Caco-2 (cell line): Measurements from ENCODE around the gene TTC9C. TPM values are rescaled to one million over a fixed set of nuclear protein-coding genes. Genes with fewer than 3 reads are reported as not detected.

ENCODE experiments used
- BruUV-seq: library from RNA; stranded (reverse); fragments of 400-500 nt; replicated peaks from 2 replicates; lab custom pipeline; 2021; lab: Mats Ljungman, UMichigan
- CTCF ChIA-PET: fragments of 300-600 bp; sonication (Branson Sonifier 250); formaldehyde crosslinking; loops from one replicate; lab custom pipeline; 2022; ENCODE audit warnings: antibody characterized with exemption; lab: Charles Lee
- POLR2A ChIA-PET: fragments of 300-600 bp; sonication (Branson Sonifier 250); formaldehyde crosslinking; loops from one replicate; lab custom pipeline; 2022; ENCODE audit warnings: antibody characterized with exemption; lab: Charles Lee
- DNase-seq, 2 experiments: peaks; one replicate each; pipeline versions ENCODE4 v3.0.0 to v3.0.0-alpha.2; 2020 to 2022
- H3K27me3 ChIP-seq: replicated peaks from 2 replicates; pipeline ENCODE4 v1.6.0; 2011; ENCODE audit warnings: low read length; ENCODE audit not compliant: control insufficient read depth, insufficient read depth
- H3K36me3 ChIP-seq: 2 replicates; pipeline ENCODE4 v1.5.1; 2011; ENCODE audit warnings: low read length; ENCODE audit not compliant: control insufficient read depth, insufficient read depth
- H3K4me1 ChIP-seq: fragments of 250-450 bp; sonication (Bioruptor Pico); 2 replicates; pipeline ENCODE4 v1.5.1; 2020; ENCODE audit warnings: mild to moderate bottlenecking
- H3K4me3 ChIP-seq: 2 replicates; pipeline ENCODE4 v1.5.1; 2011; ENCODE audit warnings: low read depth, mild to moderate bottlenecking, control low read depth, low read length
- H3K9me3 ChIP-seq: fragments of 250-450 bp; sonication (Bioruptor Pico); 2 replicates; pipeline ENCODE4 v1.5.1; 2020; ENCODE audit warnings: mild to moderate bottlenecking, moderate library complexity
- H3K27ac Mint-ChIP-seq: one replicate; pipeline ENCODE4 v1.8.0; 2022; ENCODE audit warnings: mixed read lengths; ENCODE audit not compliant: unreplicated experiment
- H3K27me3 Mint-ChIP-seq: one replicate; pipeline ENCODE4 v1.8.0; 2022; ENCODE audit warnings: mixed read lengths; ENCODE audit not compliant: insufficient read depth, unreplicated experiment
- H3K36me3 Mint-ChIP-seq: one replicate; pipeline ENCODE4 v1.8.0; 2022; ENCODE audit warnings: mild to moderate bottlenecking, mixed read lengths; ENCODE audit not compliant: insufficient read depth, unreplicated experiment
- H3K4me1 Mint-ChIP-seq: one replicate; pipeline ENCODE4 v1.8.0; 2022; ENCODE audit warnings: low read depth, mixed read lengths; ENCODE audit not compliant: unreplicated experiment
- H3K4me3 Mint-ChIP-seq: one replicate; pipeline ENCODE4 v1.8.0; 2022; ENCODE audit warnings: mild to moderate bottlenecking, moderate library complexity, mixed read lengths; ENCODE audit not compliant: unreplicated experiment
- H3K9me3 Mint-ChIP-seq: one replicate; pipeline ENCODE4 v1.8.0; 2022; ENCODE audit warnings: mixed read lengths; ENCODE audit not compliant: unreplicated experiment
- intact Hi-C: fragments of 100-400 bp; cut with micrococcal nuclease; formaldehyde crosslinking; loops from one replicate; pipeline ENCODE4 v1.10.0; 2022; ENCODE audit not compliant: unreplicated experiment
- total RNA-seq: library from RNA; stranded (reverse); gene quantifications from 2 replicates; pipeline ENCODE4 v1.2.3, GENCODE V29; 2022
- TF ChIP-seq, protein P1 (sequence below), 2 experiments: fragments of 200-600 bp in 1 of 2; IDR thresholded peaks; 1 replicate in 1 of 2; 2 replicates in 1 of 2; pipeline versions ENCODE4 v1.5.1 to v1.8.0; 2011 to 2022; ENCODE audit warnings: antibody characterized with exemption in 1 of 2, control low read depth in 1 of 2, inconsistent platforms in 1 of 2, low read depth in 1 of 2, low read length in 1 of 2, mild to moderate bottlenecking in 1 of 2, moderate library complexity in 1 of 2; ENCODE audit not compliant: insufficient read depth in 1 of 2, severe bottlenecking in 1 of 2, unreplicated experiment in 1 of 2

The TTC9C gene
- total RNA-seq, 1 experiment from 2014 or later = 53.6 TPM

DNA sequence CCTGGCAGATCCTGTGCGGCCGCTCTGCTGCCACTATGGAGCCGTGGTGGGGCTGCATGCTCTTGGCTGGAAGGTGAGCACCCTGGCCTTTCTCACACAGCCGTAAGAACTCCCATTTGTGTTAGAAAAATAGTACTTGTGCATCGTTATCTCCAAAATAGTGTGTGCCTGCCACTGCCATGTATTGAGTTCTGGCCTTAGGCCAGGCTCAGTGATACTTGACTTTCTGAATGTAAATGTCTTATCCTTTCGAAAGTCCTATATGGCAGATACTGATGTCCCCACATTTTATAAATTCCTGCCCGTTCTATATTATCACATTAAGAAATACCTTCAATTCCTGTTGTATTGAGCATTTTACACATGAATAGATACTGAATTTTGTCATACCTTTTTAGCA is 54.5 kb downstream of the TTC9C start:
- ChIA-PET CTCF (no interaction called here), POLR2A (no interaction called here)
- DNase-seq = no peak
- Histone ChIP-seq H3K4me3 (no peak overlapping the region), H3K4me1 (peaks cover 4% of the 10 kb centered on the region; the same call in 1 of the 2 replicates), H3K27me3 (no peaks in the 10 kb centered on the region), H3K36me3 (peaks cover 2% of the 10 kb centered on the region), H3K9me3 (no peaks in the 10 kb centered on the region)
- Mint-ChIP-seq H3K4me1 (no peaks in the 10 kb centered on the region), H3K27me3 (no peaks in the 10 kb centered on the region), H3K4me3 (no peak overlapping the region), H3K27ac (no peak overlapping the region), H3K9me3 (no peaks in the 10 kb centered on the region), H3K36me3 (peaks cover 48% of the 10 kb centered on the region)
- TF ChIP-seq, protein P1, sequence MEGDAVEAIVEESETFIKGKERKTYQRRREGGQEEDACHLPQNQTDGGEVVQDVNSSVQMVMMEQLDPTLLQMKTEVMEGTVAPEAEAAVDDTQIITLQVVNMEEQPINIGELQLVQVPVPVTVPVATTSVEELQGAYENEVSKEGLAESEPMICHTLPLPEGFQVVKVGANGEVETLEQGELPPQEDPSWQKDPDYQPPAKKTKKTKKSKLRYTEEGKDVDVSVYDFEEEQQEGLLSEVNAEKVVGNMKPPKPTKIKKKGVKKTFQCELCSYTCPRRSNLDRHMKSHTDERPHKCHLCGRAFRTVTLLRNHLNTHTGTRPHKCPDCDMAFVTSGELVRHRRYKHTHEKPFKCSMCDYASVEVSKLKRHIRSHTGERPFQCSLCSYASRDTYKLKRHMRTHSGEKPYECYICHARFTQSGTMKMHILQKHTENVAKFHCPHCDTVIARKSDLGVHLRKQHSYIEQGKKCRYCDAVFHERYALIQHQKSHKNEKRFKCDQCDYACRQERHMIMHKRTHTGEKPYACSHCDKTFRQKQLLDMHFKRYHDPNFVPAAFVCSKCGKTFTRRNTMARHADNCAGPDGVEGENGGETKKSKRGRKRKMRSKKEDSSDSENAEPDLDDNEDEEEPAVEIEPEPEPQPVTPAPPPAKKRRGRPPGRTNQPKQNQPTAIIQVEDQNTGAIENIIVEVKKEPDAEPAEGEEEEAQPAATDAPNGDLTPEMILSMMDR (IDR thresholded peaks at IDR 0.05; ENCODE audit: insufficient read depth in 1 of 2, low read depth in 1 of 2, low read length in 1 of 2, severe bottlenecking in 1 of 2, unreplicated experiment in 1 of 2) = no peak
- no TSS peak for BruUV-seq
- intact Hi-C loops = no loop called here

DNA sequence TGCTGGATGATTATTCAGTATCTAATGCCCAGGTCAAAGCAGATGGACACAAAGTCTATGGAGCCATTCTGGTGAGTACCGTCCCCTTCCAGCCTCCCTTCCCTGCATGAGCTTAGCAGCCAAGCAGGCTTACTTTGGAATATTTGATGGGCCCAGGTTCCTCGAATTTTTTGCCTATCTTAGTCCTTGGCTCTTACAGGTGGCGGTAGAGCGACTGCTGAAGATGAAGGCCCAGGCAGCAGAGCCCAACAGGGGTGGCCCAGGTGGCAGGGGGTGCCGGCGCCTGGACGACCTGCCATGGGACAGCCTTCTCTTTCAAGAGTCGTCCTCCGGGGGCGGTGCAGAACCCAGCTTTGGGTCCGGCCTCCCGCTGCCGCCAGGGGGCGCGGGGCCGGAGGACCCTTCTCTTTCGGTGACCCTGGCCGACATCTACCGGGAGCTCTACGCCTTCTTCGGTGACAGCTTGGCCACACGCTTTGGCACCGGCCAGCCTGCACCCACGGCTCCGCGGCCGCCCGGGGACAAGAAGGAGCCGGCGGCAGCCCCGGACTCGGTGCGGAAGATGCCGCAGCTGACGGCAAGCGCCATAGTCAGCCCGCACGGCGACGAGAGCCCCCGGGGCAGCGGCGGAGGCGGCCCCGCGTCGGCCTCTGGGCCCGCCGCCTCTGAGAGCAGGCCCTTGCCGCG is 58.2 kb downstream of the TTC9C start:
- peak overlapping the region; percentile 95 for H3K27ac Mint-ChIP-seq
- intact Hi-C loops = loop anchor here (1.0 to 2.0 kb wide), 8 partner anchors 15 to 94 kb away; partner anchors contain the start of genes NXF1, POLR2G, SLC3A2 and STX5
- no TSS peak for BruUV-seq
- peak; percentile 90 to 95 for DNase-seq
- Histone ChIP-seq H3K9me3 (no peaks in the 10 kb centered on the region), H3K36me3 (peaks cover 8% of the 10 kb centered on the region; the same call in 1 of the 2 replicates), H3K27me3 (no peaks in the 10 kb centered on the region), H3K4me3 (peak overlapping the region; percentile 79), H3K4me1 (peaks cover 4% of the 10 kb centered on the region; the same call in 1 of the 2 replicates)
- no peaks in the 10 kb centered on the region for H3K9me3 Mint-ChIP-seq
- TF ChIP-seq, protein P1 (IDR thresholded peaks at IDR 0.05; ENCODE audit: insufficient read depth in 1 of 2, low read depth in 1 of 2, low read length in 1 of 2, severe bottlenecking in 1 of 2, unreplicated experiment in 1 of 2) = peak; percentile 97 to 100
- H3K4me1 Mint-ChIP-seq = peaks cover 9% of the 10 kb centered on the region
- H3K27me3 Mint-ChIP-seq = no peaks in the 10 kb centered on the region
- peak overlapping the region; percentile 91 for H3K4me3 Mint-ChIP-seq
- POLR2A ChIA-PET = interaction anchor here (0.6 to 2.5 kb wide), 16 partner anchors 10 to 1455 kb away, joined by 3 to 20 read pairs (median 7); partner anchors contain the start of genes B3GAT3, FKBP2, HNRNPUL2 and NXF1
- CTCF ChIA-PET = interaction anchor here (0.6 to 2.3 kb wide), 41 partner anchors 9 to 534 kb away, joined by 3 to 48 read pairs (median 5); partner anchors contain the start of genes C11orf98, CSKMT, EEF1G and HNRNPUL2
- peaks cover 60% of the 10 kb centered on the region for H3K36me3 Mint-ChIP-seq

DNA sequence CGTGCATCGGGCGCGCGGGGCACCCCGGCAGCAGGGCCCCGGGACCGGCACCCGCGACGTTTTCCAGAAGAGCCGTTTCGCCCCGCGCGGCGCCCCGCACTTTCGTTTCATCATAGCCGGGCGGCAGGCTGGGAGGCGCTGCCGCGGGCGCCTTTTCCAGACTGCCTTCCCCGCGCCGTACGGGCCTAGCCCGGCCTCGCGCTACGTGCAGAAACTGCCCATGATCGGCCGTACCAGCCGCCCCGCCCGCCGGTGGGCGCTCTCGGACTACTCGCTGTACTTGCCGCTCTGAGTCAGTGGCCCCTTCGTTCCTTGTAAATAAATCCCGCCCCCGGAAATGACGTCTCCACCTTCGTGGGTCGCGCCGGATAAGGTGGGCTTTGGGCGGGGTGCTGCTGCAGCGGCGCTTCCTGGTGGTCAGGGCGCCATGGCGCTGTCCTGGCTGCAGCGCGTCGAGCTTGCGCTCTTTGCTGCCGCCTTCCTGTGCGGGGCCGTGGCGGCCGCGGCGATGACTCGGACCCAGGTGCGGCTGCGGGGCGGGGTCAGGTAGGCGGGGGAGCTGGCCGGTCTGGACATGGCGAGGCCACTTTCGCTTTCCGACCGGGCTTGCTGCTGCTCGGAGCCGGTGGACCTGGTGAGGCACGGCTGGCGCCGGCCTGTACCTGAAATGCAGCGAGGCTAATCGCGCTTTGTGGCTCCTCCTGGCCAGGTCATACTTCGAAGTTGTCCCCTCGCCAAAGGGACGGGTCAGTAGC is 58.9 kb downstream of the TTC9C start, which contains the start of gene TMEM179B:
TSS of gene TMEM179B (plus strand) at position 398 of the 755 bp plus-strand sequence. CDS start at position 428, 30 bp downstream.
- Mint-ChIP-seq H3K27me3 (no peaks in the 10 kb centered on the region), H3K36me3 (peaks cover 67% of the 10 kb centered on the region), H3K4me1 (peaks cover 9% of the 10 kb centered on the region), H3K4me3 (peak within 1 kb of the TSS; percentile 91), H3K27ac (peak within 1 kb of the TSS; percentile 95), H3K9me3 (no peaks in the 10 kb centered on the region)
- Histone ChIP-seq H3K4me3 (peak within 1 kb of the TSS; percentile 79), H3K36me3 (0 out of 2 replicates have a peak, but pooled peaks cover 6% of the 10 kb centered on the region), H3K9me3 (no peaks in the 10 kb centered on the region), H3K4me1 (peaks cover 7% of the 10 kb centered on the region), H3K27me3 (no peaks in the 10 kb centered on the region)
- DNase-seq = peak; percentile 98
- POLR2A ChIA-PET = interaction anchor here (0.6 to 2.5 kb wide), 20 partner anchors 9 to 1454 kb away, joined by 3 to 20 read pairs (median 6); partner anchors contain the start of genes B3GAT3, EEF1G, FKBP2 and HNRNPUL2
- intact Hi-C loops = loop anchor here (1.0 to 2.0 kb wide), 6 partner anchors 18 to 94 kb away; partner anchors contain the start of genes NXF1, POLR2G, SLC3A2 and STX5
- TF ChIP-seq, protein P1 (IDR thresholded peaks at IDR 0.05; ENCODE audit: insufficient read depth in 1 of 2, low read depth in 1 of 2, low read length in 1 of 2, severe bottlenecking in 1 of 2, unreplicated experiment in 1 of 2) = peak; percentile 24 to 82
- CTCF ChIA-PET = interaction anchor here (0.5 to 2.3 kb wide), 40 partner anchors 9 to 220 kb away, joined by 3 to 48 read pairs (median 5); partner anchors contain the start of genes C11orf98, CSKMT, EEF1G and HNRNPUL2
- BruUV-seq = no TSS peak
